GM12875 (cell line): ENCODE data around the gene RASGRP4.

Source experiments
- H3K4me3 ChIP-seq: one replicate; pipeline ENCODE4 v1.5.1; 2011; ENCODE audit warnings: low read depth, low read length, control low read depth
- TF ChIP-seq, protein P1 (sequence below): IDR thresholded peaks from 2 replicates; pipeline ENCODE4 v1.5.1; 2011; ENCODE audit warnings: low read depth, mild to moderate bottlenecking, control low read depth, inconsistent platforms, low read length, moderate library complexity, borderline replicate concordance; ENCODE audit not compliant: insufficient read depth

RASGRP4 gene

DNA sequence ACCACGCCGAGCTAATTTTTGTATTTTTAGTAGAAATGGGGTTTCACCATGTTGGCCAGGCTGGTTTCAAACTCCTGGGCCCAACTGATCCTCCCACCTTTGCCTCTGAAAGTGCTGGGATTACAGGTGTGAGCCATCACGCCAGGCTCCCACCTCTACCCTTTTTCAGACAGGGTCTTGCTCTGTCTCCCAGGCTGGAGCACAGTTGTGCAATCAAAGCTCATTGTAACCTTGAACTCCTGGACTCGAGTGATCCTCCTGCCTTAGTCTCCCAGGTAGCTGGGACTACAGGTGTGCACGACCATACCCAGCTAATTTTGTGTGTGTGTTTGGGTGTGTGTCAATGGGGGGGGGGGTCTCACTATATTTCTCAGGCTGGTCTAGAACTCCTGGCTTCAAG is 1.7 kb downstream of the RASGRP4 start:
- H3K4me3 ChIP-seq: no peak overlapping the region
- TF ChIP-seq, protein P1, sequence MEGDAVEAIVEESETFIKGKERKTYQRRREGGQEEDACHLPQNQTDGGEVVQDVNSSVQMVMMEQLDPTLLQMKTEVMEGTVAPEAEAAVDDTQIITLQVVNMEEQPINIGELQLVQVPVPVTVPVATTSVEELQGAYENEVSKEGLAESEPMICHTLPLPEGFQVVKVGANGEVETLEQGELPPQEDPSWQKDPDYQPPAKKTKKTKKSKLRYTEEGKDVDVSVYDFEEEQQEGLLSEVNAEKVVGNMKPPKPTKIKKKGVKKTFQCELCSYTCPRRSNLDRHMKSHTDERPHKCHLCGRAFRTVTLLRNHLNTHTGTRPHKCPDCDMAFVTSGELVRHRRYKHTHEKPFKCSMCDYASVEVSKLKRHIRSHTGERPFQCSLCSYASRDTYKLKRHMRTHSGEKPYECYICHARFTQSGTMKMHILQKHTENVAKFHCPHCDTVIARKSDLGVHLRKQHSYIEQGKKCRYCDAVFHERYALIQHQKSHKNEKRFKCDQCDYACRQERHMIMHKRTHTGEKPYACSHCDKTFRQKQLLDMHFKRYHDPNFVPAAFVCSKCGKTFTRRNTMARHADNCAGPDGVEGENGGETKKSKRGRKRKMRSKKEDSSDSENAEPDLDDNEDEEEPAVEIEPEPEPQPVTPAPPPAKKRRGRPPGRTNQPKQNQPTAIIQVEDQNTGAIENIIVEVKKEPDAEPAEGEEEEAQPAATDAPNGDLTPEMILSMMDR: no peak

- H3K4me3 ChIP-seq: no peak overlapping the region
- TF ChIP-seq, protein P1: no peak
Measured at GRCh38 chr19:38422438-38422837, 3.6 kb downstream of the RASGRP4 start.

- H3K4me3 ChIP-seq: no peak overlapping the region
- TF ChIP-seq, protein P1: no peak
Measured at GRCh38 chr19:38421856-38422255, 4.2 kb downstream of the RASGRP4 start.

DNA sequence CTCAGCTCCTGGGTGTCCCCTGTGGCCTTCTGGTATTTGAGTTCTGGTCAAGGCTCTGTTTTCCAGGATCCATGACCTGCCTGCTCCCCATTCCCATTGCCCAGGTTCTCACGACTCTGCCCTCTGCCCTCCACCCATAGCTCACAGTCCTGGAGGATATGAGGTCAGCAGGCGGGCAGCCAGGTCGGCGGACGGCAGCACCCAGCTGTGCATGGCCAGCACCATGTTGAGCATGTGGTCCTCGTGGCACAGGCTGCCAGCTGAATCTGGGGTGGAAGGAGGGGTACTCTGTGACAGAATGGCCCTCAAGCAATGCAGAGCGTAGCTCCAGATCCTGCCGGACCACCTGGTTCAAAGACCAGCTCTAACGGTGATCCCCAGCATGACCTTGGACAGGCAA is 5.1 kb downstream of the RASGRP4 start:
- TF ChIP-seq, protein P1: no peak
- H3K4me3 ChIP-seq: no peak overlapping the region

DNA sequence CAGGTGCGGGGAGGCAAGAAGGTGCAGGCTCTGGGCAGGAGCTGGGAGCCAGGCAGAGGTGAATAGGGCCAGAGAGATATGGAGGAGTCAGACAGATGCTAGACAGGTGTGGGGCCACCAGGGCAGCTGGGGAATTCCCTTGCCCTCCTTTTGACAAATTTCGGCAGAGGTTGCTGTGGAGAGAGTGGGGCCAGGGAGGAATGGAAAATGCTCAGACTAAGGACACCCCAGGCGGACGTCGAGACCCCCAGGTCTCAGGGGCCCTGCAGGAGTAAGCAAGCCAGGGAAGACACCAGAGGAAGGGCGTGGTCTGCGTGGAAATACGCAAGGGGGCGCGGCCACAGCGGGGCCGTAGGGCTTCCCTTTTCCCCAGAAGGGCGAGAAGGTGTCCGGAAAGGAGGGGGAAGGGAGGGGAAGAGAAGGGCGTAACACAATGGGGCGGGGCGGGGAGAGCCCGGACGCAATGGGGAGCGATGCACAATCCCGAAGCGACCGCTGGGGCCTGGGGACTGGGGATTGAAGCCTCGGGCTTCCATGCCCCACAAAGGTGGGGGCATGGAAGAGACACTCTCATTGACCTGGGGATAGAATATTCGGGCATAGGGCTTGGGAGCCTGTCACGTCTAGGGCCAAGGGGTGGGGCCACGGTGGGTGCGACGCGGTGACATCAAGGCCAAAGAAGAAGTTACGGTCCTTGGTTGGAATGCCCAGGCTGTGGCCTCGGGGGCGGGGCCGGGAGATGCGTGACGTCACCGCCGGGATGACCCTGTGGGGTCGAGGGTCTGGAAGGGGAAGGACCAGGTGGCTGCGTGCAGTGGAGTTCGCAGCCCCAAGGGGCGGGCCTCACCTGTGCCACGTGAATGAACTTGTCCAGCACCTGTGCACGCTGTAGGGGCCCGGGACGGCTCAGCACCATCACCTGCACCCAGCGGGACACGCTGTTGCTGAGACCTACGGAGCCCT is 8.2 kb downstream of the RASGRP4 start:
- peak overlapping the region; percentile 12 for H3K4me3 ChIP-seq
- TF ChIP-seq, protein P1: 0 out of 2 replicates have a peak, but pooled peaks have one; percentile 4

DNA sequence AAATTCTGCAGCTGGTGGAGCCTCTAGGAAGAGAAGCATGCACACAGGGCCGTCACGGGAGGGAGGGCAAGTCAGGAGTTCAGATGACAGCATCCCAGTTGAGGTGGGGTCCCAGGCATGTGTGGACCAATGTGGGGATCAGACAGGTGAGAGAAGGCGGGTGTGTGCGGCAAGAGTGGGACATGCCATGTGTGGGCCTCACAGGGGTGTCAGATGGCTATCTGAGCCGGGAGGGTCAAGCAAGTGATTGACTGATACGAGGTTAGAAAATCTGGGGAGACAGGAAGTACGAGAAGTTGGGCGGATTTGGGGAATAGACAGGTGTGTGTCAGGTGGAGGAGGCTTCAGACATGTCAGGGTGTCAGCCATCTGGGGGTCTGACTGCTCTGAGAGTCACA is 8.9 kb downstream of the RASGRP4 start:
- no peak overlapping the region for H3K4me3 ChIP-seq

More for the DNA sequence above, 8.9 kb downstream of the RASGRP4 start:
- TF ChIP-seq, protein P1: no peak
